22Rv1 (cell line): ENCODE measurements around the gene SRPK2.
"Not testable (repeated sequence)": the region's sequence is repeated elsewhere in the genome, so short reads cannot be mapped to it uniquely, and the experiment has no call there.

Source experiments
- CTCF ChIP-seq: fragments of 450-650 bp; IDR thresholded peaks from 2 replicates; pipeline ENCODE4 v1.5.1; 2017; ENCODE audit warnings: mild to moderate bottlenecking
- ZFX ChIP-seq: fragments of 450-650 bp; IDR thresholded peaks from 2 replicates; pipeline ENCODE4 v1.6.1; 2017; ENCODE audit warnings: antibody characterized with exemption, borderline replicate concordance

GRCh38 chr7:105360149-105360548, 28.6 kb downstream of the SRPK2 start:
- TF ChIP-seq CTCF, ZFX: not testable (repeated sequence)
